Measurements from ENCODE around the gene MREG.

- TF ChIP-seq, protein P1, sequence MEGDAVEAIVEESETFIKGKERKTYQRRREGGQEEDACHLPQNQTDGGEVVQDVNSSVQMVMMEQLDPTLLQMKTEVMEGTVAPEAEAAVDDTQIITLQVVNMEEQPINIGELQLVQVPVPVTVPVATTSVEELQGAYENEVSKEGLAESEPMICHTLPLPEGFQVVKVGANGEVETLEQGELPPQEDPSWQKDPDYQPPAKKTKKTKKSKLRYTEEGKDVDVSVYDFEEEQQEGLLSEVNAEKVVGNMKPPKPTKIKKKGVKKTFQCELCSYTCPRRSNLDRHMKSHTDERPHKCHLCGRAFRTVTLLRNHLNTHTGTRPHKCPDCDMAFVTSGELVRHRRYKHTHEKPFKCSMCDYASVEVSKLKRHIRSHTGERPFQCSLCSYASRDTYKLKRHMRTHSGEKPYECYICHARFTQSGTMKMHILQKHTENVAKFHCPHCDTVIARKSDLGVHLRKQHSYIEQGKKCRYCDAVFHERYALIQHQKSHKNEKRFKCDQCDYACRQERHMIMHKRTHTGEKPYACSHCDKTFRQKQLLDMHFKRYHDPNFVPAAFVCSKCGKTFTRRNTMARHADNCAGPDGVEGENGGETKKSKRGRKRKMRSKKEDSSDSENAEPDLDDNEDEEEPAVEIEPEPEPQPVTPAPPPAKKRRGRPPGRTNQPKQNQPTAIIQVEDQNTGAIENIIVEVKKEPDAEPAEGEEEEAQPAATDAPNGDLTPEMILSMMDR (conservative IDR thresholded peaks at IDR 0.05) = no peak
- no peak for TF ChIP-seq ZFX (IDR thresholded peaks at IDR 0.05)
Measured at GRCh38 chr2:215900843-215901242, 112.5 kb downstream of the MREG start.

Data from C4-2B (cell line).